Measurements from ENCODE around the gene LAMC1.

LAMC1 gene

DNA sequence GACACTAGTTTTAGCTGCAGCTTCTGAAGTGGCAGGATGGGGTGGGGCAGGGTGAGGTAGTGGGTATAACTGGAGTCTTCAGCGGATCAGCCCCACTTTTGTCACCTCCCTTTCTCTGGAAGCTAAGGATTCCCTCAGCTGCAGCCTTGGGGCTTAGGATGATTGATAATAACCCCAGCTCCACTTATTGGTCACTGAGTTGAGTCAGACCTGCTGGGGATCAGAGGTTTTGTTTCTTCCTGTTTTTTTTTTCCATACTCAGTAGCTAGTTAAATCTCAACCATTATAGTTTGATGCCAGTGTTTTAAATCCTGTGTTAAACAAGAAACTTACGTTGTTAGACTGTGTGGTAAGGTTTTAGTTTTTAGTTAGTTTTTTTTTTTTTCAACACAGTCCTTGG, 57.2 kb downstream of the LAMC1 start:
- peak; percentile 31 for DNase-seq

DNA sequence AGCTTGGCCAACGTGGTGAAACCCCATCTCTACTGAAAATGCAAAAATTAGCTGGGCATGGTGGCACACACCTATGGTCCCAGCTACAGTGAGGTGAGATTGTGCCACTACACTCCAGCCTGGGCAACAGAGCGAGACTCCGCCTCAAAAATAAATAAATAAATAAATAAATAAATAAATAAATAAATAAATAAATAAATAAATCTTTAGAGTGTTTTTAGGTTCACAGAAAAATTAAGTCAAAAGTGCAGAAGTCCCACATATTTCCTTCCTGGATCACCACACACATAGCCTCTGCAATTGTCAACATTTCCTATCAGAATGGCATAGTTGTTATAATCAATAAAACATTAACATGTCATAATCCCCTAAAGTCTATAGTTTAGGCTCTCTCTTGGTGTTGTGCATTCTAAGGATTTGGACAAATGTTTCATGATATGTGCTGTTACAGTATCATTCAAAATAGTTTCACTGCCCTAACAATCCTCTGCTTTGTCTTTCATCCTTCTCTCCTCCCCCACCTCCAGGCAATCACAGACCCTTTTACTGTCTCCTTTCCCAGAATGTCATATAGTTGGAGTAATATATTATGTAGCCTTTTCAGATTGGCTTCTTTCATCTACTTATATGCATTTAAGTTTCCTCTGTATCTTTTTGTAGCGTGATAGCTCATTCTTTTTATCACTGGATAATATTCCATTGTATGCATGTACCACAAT, 58.3 kb downstream of the LAMC1 start:
- DNase-seq = no peak

DNA sequence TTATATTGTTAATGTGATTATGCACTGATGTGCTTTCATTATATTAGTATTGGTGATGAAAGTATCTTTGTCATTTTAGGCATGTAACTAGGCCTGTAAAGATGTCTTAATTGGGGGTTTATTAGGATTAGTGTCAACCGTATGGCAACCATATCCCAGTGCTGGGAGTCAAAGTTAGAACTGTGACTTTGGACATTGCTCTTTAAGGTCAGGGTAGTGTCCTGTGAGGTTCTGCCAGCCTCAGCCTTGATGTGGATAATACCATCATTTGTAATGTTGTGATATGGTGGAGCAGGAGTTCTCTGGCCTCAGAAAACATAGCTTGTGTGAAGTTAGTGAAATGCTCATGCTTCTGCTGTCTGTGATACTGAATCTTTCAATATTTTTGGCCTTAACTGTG, 59.4 kb downstream of the LAMC1 start:
- no peak for DNase-seq

DNA sequence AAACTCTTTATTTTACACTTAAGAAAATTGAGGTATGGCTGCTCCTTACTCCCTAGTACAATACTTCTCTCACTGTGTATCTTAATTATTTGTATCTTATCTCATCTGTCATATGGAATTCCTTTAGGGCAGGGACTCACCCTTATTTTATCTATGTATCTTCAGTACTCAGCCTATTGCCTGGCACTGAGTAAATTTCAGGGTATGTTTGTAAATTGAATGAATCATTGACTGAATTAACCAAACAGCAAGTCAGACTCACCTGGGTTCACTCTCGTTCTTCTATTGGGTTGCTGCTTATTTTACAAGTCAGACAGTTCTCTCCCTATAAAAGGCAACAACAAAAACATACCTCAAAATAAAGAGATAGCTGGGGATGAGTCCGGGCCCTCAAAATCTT, 63.8 kb downstream of the LAMC1 start:
- no peak for DNase-seq

DNA sequence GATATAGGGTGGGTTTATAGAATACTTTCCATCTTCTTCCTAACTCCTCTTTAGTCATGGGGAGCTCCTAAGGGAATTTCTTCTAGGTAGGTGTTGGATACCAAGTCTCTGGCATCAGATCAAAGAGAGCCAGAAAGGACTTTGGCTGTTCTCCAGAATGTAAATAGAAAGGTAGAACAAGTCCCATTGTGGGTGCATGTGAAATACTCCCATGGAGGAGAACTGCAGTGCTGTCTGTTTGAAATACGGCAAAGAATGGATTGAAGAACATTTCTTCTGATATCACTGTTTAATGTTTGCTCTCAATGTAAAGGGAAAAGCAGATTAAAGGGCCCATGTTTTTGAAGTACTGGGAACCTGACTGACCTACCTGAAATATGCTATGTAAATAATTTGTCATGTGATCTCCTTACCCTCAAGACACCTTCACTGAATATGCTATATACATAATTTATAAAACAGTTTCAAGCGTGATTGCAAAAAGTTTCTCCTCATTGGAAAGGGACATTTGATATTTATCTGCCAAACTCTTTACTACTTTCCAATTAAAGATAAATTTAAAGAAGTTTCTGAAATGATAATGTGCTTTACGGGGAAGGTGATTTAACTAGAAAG, 65.9 kb downstream of the LAMC1 start:
- DNase-seq = no peak

DNA sequence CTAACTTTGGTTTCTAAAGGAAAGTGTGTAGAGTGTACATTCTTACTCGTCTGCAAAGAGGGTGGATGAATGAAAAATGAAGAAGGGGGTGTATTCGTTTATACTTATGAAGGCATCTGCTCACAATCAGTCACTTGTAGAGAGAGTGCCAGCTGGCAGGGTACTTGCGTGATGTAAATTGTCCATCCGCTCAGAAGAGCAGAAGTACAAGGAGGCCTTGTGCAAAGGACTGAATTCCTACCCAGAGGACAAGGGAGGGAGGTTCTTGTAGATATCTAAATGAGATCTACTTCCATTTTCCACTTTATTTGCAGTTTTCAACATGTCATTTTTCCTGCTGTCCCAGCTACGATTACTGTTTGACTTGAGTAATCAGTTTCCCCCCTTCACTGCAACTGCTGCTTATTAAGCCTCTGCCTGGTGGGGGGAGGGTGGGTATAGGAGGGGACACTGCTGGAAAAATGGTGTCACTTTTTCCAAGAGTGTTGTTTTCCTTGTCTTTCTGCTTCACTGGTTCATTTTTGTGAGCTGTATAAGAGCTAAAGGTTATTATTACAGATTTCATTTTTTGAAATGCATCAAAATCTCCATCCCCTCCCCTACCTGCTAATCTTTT, 67.3 kb downstream of the LAMC1 start:
- peak; percentile 71 for DNase-seq

DNA sequence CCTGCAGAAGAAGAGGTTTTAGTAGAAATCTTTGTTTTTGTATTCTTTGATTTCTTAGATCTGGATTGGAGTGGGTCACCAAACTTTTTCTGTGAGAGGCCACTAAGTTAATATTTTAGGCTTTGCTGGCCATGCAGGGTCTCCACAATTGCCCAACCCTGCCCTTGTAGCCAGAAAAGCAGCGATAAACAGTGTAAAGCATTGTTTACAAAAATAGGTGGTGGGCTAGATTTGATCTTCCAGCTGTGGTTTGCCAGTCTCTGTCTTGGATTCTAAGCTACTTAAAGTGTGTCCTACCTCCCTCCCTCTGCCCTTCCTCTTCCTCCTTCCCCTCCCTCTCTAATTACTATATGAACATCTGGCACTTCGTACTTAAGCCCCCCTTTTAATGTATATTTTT, 68.0 kb downstream of the LAMC1 start:
- DNase-seq = no peak

DNA sequence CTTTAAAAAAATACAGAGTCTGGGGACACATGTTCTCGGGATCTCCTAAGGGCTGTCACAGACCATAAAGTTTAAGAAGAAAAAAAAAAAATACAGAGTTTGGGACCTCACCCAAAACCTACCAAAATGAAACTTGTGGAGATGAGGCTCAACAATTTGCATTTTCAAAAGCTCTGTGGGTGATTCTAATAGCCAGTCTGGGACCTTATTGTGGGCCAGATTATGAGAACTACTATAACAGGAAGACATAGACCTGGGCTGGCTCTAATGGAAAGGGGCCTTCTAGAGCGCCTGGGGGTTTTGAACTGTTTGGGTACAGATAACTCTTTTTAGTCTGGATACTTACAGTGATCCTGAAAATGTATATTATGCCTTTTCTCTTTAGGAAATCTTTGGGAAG, 69.1 kb downstream of the LAMC1 start:
- DNase-seq = no peak

DNA sequence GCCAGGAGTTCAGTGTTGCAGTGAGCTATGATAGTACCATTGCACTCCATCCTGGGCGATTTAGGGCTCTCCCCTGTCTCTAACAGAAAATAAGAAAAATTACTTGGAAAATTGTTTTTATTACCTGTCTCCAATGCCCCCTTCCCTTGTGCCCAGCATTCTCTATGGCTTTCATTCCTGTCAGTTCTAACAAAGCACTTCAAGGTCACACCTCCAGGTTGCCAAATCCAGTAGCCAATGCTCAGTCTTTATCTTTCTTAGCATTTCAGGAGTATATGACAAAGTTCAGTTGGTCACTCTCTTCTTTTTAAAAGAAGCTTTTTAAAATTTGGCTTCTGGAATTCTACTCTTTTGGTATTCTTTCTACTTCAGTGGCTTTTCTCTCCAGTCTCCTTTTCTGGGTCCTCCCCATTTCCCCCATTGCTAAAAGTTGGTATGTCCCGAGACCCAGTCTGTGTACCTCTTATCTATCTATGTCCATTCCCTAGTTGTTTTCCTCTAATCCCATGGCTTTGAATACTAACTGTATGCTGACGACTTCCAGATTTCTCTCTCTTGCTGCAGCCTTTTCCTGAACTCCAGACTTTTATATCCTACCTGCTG, 69.9 kb downstream of the LAMC1 start:
- DNase-seq = no peak

DNA sequence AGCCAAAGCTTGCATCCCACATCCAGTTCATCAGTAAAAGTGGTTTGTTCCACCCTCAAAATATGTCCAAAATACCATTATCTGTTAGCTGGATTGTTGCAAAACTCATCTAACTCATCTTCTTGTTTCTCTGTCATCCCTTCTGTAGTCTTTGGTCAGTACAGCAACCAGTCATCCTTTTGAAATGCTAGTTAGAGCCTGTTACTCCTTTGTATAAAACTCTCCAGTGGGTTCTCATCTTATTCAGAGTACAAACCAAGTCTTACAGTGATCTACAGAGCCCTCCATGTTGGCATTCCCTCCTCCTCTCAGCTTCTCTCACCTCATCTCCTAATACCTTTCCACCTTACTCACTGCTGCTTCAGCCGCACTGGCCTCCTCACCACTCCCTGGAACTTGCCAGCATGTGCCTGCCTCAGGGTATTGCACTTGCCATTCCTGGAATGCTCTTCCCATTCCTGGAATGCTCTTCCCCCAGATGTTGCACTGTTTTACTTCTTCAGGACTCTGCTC, 70.6 kb downstream of the LAMC1 start:
- DNase-seq = peak; percentile 83

DNA sequence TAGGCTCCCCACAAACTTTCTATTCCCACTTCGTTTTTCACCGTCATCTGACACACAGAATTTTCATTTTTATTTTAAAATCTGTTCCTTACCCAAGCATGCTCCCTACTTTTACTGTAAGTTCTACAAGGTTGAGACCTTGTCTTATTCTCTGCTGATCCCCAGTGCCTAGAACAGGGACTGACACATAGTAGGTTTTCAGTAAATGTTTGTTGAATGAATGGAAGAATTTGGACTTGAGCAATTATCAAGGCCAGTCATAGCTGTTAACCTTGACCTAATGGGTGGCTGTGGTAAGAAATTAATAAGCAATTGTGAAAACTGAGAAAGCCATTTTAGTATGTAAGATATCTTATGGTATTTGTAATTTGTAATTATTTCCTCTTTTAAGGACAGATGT, 71.1 kb downstream of the LAMC1 start:
- DNase-seq = no peak

DNA sequence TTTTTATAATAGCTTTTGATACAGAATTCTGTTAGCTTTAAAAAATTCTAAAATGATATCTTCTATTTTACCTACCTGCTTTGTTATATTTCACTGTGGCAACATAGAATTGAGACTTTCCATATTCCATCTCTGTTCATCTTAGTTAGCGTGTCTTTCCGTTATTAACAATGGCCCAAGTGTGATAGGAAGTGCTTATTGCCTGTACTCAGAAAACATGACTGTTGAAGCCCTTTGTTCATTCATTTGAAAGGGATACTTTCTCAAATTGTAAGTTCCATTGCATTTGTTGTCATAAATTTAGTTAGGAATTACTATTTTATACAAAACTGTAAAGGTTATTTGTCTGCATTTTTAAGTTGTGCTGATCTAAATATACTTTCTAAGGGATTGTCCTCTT, 73.1 kb downstream of the LAMC1 start:
- no peak for DNase-seq

DNA sequence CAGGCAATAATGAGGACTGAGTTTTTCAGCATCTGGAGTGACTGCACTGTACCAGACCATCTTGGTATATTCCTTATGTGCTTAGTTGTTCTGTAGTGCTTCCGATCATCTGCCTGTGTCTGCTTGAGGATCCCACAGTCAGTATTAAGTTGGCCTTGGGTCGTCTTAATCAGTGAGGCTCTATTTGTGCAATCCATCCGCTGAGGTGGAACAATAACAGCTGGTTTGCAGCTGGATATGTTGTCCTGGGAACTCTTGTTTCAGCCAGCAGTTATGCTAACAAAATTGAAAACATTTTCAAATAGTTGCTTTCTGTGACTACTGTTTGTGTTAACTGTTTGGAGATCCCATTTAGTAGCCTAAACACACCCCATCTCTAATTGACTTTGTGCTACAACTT, 73.7 kb downstream of the LAMC1 start:
- peak; percentile 71 for DNase-seq

DNA sequence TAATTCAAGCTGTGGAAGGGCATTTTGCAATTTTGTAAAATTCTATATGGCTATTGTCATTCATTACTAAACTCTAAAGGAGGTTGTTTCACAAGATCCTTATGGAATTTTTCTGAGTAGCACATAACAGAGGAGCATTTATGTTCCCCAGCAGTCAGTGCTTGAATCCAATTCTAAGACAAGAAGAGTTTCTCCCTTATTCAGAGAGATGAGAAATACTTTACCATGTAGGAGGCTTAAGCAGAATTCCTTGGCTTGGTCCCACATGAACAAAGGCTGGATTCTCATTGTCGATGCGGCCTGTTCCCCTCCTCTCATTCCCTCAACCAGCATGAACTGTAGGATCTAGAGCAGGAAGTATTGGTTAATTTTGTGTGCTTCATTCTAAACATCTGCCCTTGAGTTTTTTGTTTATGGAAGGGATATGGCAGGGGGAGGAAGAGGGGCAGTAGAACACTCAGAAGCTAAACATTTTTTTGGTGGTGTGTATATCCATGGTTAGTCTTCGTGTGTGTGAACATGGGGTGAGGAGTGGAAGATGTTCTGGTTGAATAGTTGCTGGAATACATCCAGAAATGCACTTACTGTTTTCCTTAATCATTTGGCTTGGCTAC, 74.3 kb downstream of the LAMC1 start:
- peak; percentile 86 for DNase-seq

DNA sequence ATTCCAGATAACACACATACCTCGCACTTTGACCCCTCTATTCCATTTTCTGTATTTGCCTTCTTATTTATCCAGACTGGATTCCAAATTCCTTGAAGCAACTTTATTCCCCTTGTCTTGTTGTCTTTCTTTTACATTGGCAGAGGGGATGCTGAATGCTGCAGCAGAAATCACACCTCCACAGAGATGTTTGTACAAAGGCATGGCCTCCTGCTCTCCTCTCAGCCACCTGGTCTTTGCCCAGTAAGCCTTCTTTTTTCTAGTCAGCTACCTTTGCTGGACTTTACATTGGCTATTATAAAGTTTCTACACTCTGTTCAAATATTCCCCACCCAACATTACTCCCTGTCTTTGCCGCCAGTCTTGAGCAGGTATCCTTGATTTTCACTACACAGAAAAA, 75.1 kb downstream of the LAMC1 start:
- no peak for DNase-seq

DNA sequence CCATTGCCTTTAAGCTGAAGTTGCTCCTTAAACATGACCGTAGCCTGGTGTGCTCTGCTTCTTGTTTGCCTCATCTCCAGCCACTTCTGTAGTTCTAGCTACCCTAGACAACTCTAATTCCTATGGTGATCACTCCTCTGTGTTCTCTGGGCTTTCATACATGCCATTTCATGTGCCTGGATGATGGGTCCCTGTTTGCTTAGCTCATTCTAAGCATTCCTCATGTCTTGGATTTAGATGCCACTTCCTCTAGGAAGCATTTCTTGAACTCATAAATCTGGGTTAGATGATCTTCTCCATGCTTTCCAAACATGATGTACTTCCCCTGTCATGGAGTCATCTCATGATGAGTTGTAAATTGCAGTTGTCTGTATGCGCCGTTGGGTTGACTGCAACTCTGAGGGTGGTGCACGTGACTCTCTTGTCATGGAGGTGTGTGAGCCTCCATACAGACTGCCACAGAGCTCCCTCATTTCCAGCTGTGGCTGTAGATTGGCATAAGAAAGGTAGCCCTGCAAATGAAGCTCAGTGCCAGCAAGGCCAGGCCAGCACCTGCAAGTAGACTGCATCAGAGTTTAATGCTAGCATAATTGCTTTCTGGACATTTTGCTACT, 77.2 kb downstream of the LAMC1 start:
- DNase-seq = peak; percentile 14

DNA sequence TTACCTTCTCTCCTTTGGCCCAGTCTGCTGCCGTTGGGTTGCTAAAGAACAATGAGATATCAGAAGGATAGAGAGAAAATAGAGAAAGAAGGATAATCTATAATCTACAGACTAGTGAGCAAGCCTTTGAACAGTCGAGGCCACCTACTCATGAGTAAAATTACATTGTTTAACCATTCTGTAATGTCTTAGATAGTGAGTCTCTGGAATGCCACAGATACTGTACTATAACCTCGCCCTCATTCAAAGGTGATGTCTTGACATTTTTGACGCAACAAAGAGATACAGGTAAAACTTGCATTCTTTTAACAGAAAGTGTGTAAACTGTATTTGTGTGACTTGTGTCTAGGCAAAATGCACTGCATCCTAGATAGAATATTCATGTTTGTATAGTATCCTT, 77.9 kb downstream of the LAMC1 start:
- no peak for DNase-seq

DNA sequence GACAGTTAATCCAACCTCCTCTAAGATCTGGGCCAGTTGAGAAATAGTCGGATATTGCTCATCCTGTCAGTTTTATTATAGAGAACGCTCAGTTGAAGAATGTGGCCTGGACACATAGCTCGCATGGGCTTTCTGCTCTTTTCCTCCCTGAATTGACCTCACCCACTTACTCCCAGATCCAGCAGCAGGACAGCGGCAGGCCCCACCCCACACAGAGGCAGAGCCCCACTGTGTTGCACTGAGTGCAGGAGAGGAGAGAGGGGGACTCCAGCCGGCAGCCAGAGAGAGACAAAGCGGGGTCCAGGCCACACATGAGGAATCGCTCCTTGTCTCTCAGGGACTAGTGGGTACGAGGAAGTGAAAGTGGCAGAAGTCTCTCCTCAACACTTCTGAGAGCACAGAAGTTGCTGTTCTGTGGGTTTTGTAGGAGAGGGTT, 78.6 kb downstream of the LAMC1 start:
- no peak for DNase-seq

DNA sequence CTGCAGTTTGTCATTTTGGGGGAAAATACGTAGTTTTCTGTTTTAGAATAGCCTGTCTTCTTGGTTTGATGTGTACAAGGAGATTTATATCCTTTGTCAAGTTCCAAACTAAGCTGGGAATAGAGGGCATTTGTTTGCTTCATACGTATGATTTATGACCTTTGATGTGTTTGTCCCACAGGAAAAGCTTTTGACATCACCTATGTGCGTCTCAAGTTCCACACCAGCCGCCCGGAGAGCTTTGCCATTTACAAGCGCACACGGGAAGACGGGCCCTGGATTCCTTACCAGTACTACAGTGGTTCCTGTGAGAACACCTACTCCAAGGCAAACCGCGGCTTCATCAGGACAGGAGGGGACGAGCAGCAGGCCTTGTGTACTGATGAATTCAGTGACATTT, 79.9 kb downstream of the LAMC1 start:
- DNase-seq = no peak

DNA sequence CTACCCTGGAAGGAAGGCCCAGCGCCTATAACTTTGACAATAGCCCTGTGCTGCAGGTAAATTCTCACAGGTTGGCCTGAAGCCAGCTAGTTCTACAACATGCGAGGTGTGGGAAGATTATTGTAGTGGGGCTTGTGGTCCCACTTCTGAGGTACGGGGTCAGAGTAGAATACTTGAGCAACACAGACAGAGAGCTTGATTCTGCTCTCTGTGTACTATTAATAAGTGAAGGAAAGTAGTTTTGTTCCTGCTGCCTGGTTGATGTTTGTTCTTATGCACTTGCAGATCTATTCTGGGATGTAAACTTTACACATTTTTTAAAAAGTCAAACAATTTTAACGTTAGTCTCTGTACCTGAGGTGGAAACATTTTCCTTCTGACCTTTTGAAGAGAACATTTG, 80.4 kb downstream of the LAMC1 start:
- DNase-seq = no peak

DNA sequence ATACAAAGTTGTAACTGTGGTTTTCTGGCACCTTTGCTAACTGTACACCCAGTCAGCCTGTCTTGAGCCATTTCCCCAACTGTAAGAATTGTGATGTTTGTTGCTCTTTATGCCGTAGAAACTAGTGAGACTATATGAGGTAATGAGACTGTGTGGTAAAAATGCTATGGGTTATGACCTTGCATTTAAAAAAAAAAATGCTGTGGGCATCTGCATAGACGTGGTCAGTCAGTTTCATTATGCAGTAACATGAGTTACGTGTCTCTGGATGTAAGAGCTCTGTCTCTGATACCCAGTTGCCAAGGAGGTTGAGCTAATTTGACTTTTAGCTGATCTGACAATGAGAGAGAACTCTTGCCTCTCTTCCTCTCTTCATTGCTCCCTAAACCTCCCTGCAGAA, 82.2 kb downstream of the LAMC1 start:
- no peak for DNase-seq

DNA sequence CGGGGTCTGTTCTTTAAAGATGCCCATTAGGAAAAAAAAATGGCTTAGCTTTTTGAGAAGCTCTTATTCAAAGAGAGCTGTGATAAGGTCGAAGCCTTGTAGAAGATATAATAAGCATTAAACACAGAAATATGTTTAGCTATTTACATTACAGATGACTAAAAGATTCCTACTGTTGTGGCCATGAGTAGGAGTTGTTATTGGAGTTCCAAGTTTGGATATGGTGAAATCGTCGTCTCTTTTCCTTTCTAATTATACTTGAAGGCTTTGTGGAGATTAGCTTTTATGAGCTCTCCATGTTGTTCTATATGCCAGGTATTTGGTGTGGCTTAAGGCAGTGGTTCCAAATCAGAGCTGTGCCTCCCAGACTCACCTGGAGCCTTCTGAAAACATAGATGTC, 82.9 kb downstream of the LAMC1 start:
- DNase-seq = no peak

DNA sequence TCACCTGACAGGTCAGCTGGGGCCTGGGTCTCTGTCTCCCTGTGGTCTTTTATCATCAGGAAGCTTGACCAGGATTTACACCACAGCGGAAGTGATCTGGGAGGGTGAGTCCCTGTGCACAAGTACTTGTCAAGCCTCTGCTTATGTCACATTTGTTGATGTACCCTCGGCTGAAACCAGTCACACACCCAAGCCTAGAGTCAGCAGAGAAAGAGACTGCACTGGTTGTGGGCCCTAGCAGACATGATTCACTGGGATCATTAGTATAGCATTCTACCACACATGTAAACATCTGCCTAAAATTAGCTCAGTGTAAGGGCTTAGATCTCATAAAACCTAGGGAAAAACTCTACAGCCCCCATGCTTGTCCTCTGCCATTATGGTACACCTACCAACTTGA, 83.5 kb downstream of the LAMC1 start:
- no peak for DNase-seq

Measured in fibroblast of skin of abdomen (primary cell).